Gastroesophageal sphincter (tissue), 3 donors: ENCODE measurements around the gene GJA3.

Source experiments
- CTCF ChIP-seq, 4 experiments: fragments of 200-600 bp in 2 of 4; fragments of 450-650 bp in 2 of 4; sonication (generic) in 1 of 4; IDR thresholded peaks; one replicate each; pipeline ENCODE4 v1.5.1; 2017 to 2019; ENCODE audit warnings: antibody characterized with exemption in 4 of 4, mild to moderate bottlenecking in 2 of 4, moderate library complexity in 2 of 4
- EP300 ChIP-seq: sonication (generic); formaldehyde crosslinking; IDR thresholded peaks from one replicate; pipeline ENCODE4 v1.6.1; 2017; ENCODE audit warnings: antibody characterized with exemption, mild to moderate bottlenecking
- POLR2A ChIP-seq, 2 donors: fragments of 450-650 bp; IDR thresholded peaks; one replicate each; pipeline ENCODE4 v1.6.1; 2017; ENCODE audit warnings: antibody characterized with exemption in 2 of 2, mild to moderate bottlenecking in 2 of 2, moderate library complexity in 1 of 2
- POLR2AphosphoS5 ChIP-seq: sonication (generic); formaldehyde crosslinking; IDR thresholded peaks from one replicate; pipeline ENCODE4 v1.6.1; 2017; ENCODE audit warnings: antibody characterized with exemption

GRCh38 chr13:20168396-20168795 lies 7.5 kb upstream of the GJA3 start:
- TF ChIP-seq CTCF (IDR thresholded peaks at IDR 0.05) (no peak), EP300 (no peak), POLR2AphosphoS5 (no peak), POLR2A (IDR thresholded peaks at IDR 0.05) (no peak)
